ENCODE results near the gene LHX2. TPM values are rescaled to one million over a fixed set of nuclear protein-coding genes. Genes with fewer than 3 reads are reported as not detected.

Gene LHX2
- total RNA-seq, 1 experiment from 2014 or later: not detected

DNA sequence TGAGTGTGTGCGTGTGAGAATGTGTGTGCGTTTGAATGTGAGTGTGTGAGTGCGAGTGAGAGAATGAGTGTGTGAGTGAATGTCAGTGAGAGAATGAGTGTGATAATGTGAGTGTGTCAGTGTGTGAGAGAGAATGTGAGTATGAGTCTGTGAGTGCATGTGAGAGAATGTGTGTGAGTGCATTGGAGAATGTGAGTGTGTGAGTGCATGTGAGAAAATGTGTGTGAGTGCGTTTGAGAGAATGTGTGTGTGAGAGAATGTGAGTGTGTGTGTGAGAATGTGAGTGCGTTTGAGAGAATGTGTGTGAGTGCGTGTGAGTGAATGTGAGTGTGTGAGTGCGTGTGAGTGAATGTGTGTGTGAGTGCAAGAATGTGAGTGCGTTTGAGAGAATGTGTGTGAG is 39.0 kb upstream of the LHX2 start:
- Histone ChIP-seq H2AFZ (ENCODE audit: low read length) (no peak overlapping the region), H2BK15ac (ENCODE audit: low read depth, low read length) (no peak overlapping the region), H4K91ac (ENCODE audit: insufficient read length, low read depth, low read length) (no peak overlapping the region), H3K14ac (ENCODE audit: insufficient read depth, low read length) (no peak overlapping the region), H3K18ac (ENCODE audit: insufficient read length, low read depth, low read length) (no peak overlapping the region), H3K27ac (ENCODE audit: insufficient read length, low read depth, low read length) (no peak overlapping the region), H3K4me2 (ENCODE audit: insufficient read depth, insufficient read length, low read length) (no peak overlapping the region), H3T11ph (ENCODE audit: low read length) (no peak overlapping the region), H3K23ac (ENCODE audit: insufficient read length, low read depth, low read length) (no peak overlapping the region), H3K9ac (ENCODE audit: extremely low read depth, insufficient read length, low read length) (no peak overlapping the region), H4K8ac (replicated peaks; ENCODE audit: insufficient read length, low read depth, low read length) (peak overlapping the region; percentile 10), H3K27me3 (ENCODE audit: insufficient read depth, low read length) (no peaks in the 10 kb centered on the region), H3K79me1 (ENCODE audit: insufficient read depth, low read depth, low read length, poor library complexity, severe bottlenecking) (no peaks in the 10 kb centered on the region), H4K5ac (ENCODE audit: insufficient read length, low read depth, low read length) (no peak overlapping the region), H2BK12ac (ENCODE audit: insufficient read length, low read depth, low read length) (no peak overlapping the region), H2BK5ac (ENCODE audit: insufficient read length, low read length) (no peak overlapping the region), H3K4me1 (ENCODE audit: insufficient read depth, low read length) (no peaks in the 10 kb centered on the region), H2AK5ac (ENCODE audit: insufficient read length, low read length) (no peak overlapping the region), H3K56ac (ENCODE audit: insufficient read length, low read depth, low read length) (peak overlapping the region; percentile 14), H4K20me1 (ENCODE audit: control insufficient read depth, insufficient read depth, insufficient read length) (no peaks in the 10 kb centered on the region), H2BK120ac (ENCODE audit: low read depth, low read length, poor library complexity, severe bottlenecking) (no peak overlapping the region), H3K4ac (ENCODE audit: low read depth, low read length) (no peak overlapping the region), H2BK20ac (ENCODE audit: low read depth, low read length, poor library complexity, severe bottlenecking) (no peak overlapping the region), H3K9me3 (ENCODE audit: control insufficient read depth, low read depth, low read length) (peaks cover 11% of the 10 kb centered on the region), H3K79me2 (ENCODE audit: insufficient read depth, low read length) (no peaks in the 10 kb centered on the region), H3K23me2 (ENCODE audit: insufficient read length, low read depth, low read length, poor library complexity, severe bottlenecking) (no peaks in the 10 kb centered on the region)
- Mint-ChIP-seq H3K27ac (no peak overlapping the region), H3K4me1 (no peaks in the 10 kb centered on the region), H3K4me3 (no peak overlapping the region), H3K36me3 (ENCODE audit: insufficient read depth in 1 of 3, low read depth in 3 of 3) (no peaks in the 10 kb centered on the region), H3K9me3 (no peaks in the 10 kb centered on the region), H3K27me3 (ENCODE audit: low read depth) (peaks cover 31% of the 10 kb centered on the region)
- DNase-seq: no peak
- TF ChIP-seq CTCF (conservative IDR thresholded peaks at IDR 0.05): no peak
- 100% methylated on average over 8 of the region's 8 CpGs for WGBS (ENCODE audit: extremely low coverage, insufficient read length, low lambda C conversion rate)

All from H9 (cell line).